Activated T-cell treated with anti-CD3 and anti-CD28 coated beads, Interleukin-2, amount 50 U/mL, for 48 hours (primary cell): Measurements from ENCODE around the gene BIN2.

Experiments
- DNase-seq, 2 experiments: peaks; one replicate each; pipeline ENCODE4 v3.0.0-alpha.2; 2020

Gene BIN2

GRCh38 chr12:51323966-51324895, at the start of gene BIN2:
Gene BIN2 (minus strand): TSS chr12:51324174. CDS start chr12:51324102, 72 bp downstream.
- DNase-seq, result peak; percentile 81 to 85

DNA sequence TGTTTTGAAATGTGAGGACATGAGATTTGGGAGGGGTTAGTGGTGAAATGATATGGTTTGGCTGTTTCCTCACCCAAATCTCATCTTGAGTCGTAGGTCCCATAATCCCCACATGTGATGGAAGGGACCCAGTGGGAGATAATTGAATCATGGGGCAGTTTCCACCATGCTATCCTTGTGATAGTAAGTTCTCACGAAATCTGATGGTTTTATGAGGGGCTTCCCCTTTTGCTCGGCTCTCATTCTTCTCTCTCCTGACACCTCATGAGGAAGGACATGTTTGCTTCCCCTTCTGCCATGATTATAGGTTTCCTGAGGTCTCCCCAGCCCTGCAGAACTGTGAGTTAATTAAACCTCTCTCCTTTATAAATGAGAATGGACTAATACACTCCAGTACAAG, 49.2 kb upstream of the BIN2 start:
- DNase-seq, result no peak

DNA sequence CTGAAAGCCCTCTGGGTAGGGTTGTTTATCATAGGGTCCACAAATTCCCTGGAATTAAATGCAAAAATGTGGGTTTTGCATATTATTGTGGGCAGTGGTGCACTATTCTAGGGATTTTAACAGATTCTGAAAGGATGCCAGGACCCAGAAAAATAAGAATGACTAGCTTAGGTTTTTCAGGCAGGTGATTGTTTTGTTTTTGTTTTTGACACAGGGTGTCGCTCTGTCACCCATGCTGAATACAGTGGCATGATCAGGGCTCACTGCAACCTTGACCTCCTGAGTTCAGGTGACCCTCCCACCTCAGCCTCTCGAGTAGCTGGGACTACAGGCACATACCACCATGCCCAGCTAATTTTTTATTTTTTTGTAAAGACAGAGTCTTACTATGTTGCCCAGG, 48.0 kb upstream of the BIN2 start:
- DNase-seq, result no peak

DNA sequence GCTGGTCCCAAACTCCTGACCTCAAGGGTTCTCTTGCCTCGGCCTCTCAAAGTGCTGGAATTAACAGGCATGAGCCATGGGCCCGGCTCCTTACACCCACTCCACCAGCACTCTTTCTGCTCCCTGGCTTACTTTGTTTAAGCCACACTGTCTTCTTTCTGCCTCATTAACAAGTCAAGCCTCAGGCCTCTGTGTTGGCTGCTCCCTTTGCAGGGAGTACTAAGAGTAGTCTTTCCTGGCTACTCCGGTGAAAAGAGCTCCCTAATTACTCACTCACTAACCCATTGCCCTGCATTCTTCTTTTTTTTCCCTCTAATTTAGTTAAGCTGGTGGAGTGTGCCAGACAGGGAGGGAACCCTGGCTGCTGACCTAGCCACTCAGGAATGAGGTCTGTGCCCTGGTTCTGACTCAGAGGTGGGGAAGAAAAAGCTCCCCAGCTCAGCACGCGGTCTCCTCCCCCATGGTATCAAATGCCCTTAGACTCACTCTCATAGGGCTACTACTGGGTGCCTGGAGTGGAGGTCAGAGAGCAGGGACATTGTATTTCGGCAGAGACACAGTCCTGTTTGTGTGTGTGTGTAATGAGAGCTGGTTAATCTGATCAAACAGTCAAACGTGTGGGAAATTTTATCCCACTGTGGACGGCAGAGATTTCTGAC, 47.5 kb upstream of the BIN2 start:
- DNase-seq, result no peak

GRCh38 chr12:51370667-51371066, 46.7 kb upstream of the BIN2 start:
- DNase-seq, result no peak

DNA sequence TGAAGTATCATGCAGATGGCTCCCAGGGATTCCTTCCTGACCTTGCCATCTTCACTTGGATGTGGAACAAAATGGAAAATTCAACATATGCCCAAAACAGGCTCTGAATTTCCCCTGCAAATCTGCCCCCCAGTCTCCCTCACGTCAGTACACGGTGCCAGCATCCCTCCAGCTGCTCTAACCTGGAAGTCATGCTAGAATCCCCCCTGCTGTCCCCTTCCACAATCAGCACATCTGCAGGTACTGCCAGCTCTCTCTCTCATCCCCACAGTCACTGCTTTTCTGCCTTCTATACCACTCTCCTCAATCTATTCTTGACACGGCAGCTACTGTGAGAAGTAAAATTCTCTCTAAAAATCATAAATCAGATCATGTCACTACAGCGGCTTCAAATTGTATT, 45.6 kb upstream of the BIN2 start:
- DNase-seq, result no peak

- peak; percentile 83 to 86 for DNase-seq
Measured at GRCh38 chr12:51368640-51369517, 44.9 kb upstream of the BIN2 start.

DNA sequence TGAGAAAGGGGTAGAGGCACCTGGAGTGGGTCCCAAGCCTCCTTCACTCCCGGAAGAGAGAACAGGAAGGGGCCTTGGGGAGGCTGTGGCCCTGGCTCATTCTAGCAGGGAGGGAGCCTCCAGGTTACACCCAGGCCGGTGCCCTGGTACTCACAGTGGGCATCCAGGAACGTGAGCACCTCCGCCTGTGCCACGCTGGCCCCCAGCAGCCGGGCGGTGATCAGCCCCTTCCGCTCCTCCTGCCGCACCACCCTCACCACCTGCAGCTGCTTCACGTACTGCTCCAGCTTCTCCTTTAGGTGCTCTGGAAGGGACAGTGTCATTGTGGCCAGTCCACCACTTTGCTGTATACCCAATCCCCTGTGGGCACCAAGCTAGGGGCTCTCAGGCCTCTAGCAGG, 41.3 kb upstream of the BIN2 start:
- DNase-seq, result no peak

DNA sequence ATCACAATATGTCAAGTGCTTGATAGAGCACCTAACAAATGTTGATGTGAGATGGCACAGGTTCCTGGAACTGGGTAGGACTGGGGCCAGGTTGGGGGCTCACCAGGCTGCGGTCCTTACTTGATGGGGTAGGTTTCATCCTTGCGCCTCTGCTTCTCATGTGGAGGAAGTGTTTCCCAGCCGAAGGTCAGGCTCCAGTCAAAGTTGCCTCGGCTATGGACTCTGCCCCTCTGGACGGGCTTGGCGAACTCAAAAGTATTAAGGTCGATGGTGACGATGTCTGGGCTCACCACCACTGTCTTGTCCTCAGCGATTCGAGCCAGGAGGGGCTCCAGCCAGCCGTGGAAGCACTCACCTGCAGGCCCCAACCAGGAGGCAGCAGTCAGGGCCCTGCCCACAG, 40.0 kb upstream of the BIN2 start:
- no peak for DNase-seq

DNA sequence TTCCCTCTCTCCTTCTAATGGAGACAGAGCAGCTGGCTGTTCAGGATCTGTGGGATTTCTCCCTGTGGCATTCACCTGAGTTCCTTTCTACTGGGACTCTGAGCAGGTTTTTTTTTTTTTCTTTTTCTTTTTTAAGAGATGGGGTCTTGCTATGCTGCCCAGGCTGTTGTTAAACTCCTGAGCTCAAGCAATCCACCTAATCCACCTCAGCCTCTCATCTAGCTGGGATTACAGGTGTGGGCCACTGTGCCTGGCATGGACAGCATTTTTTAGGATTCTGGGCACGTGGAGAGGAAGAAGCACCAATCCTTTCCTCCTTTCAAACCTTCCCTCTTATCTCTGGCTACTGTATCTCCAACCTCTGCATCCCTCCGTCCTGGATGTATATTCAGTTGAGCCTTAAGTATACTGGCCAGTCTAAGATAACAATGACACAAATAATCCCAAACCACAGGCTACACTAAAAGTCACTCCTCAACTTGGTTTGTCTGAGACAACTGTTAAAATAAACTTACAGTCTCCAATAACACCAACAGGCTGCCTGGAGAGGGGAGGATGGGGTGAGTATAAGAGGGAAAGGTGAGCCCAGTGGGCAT, 38.9 kb upstream of the BIN2 start:
- no peak for DNase-seq

- no peak for DNase-seq
Measured at GRCh38 chr12:51362307-51362706, 38.3 kb upstream of the BIN2 start.

DNA sequence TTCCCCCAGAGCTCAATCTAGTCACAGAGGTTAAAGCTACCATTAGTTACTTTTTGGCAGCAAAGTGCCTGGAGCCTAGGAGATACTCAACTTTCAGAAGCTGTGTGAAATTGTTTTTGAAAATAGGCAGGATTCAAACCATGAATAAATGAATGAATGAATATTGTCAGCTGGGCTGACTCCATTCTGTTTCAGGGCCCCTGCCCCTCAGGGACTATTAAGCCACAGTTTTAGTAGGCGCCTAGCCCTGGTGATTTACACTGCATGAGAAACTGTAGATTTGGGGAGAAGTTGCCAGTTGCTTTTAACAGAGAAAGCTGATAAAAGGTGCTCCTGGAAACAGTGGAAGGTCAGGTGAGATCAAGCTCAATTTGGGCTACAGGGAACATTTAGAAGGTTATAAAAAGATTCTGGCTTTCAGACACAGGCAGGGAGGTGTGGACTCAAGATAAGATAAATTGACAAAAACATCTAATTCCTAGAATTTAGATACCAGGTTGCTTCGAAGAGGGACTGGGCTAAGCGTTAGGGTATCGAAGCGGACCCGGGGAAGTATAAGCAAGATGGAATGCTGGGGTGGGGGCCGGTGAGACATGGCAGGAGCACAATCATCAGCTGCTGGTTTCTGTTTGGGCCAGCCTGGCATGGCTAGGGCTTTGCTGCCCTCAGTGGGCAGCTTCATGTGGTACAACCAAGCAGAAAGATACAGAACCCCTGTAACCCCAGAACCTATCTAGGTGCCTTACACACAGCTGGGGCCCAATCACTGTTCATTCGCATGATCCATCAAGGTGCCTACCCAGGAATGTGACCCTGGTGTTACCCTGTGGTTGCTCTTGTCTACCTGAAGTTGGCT, 37.4 kb upstream of the BIN2 start:
- DNase-seq, result no peak

DNA sequence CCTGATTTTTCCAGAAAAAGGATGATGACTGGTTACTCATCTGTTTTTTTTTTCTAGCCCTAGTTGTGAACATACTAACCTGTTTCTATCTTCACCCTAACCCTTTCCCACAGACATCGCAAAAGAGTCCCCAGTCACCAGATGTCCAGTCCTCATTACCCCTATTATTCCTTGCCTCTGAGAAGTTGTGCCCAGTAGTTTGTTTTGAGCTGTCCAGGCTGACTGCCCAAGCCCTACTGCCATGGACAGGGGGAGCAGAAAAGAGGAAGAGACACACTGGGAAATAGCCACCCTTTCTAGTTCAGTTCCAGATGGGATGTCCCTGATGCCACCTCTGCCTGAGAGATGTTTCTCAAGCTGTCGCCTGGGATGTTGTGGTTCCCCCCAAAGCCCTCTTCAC, 36.3 kb upstream of the BIN2 start:
- DNase-seq, result no peak

DNA sequence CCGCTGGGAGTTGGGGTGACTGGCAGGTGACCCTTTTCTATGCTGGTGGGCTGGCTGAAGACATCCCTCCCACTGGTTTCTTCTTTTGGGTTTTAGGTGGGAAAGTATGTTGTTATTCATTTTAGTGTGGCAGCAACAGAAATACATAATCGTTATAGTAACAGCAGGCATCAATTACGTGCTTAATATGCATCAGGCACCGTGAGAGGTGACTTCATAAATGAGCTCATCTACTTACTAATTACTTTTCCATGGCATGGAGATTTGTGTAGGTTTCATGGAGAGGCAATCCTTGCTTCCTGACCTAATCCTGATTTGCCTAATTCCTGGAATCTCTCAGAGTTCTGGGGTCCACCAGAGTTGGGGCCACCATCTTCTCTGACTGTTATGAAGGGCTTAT, 35.9 kb upstream of the BIN2 start:
- no peak for DNase-seq

DNA sequence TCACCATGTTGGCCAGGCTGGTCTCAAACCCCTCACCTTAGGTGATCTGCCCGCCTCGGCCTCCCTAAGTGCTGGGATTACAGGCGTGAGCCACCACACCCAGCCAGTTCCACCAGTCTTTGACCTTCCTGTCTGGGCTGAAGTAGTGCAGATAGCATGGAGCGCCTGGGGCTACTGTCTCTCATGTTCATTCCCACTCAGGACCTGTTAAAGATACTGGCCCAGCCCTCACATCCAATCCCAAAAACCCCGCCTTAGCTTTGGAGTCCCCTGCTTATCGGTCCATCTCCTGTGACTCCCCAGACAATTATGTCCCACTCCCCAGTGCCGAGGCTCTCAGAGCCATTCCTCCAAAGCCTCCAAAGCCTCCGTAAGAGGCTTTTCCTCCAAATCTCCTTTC, 34.5 kb upstream of the BIN2 start:
- DNase-seq, result no peak

GRCh38 chr12:51357374-51358047, 33.5 kb upstream of the BIN2 start:
- DNase-seq, result peak in 1 of 2 experiments; percentile 24

DNA sequence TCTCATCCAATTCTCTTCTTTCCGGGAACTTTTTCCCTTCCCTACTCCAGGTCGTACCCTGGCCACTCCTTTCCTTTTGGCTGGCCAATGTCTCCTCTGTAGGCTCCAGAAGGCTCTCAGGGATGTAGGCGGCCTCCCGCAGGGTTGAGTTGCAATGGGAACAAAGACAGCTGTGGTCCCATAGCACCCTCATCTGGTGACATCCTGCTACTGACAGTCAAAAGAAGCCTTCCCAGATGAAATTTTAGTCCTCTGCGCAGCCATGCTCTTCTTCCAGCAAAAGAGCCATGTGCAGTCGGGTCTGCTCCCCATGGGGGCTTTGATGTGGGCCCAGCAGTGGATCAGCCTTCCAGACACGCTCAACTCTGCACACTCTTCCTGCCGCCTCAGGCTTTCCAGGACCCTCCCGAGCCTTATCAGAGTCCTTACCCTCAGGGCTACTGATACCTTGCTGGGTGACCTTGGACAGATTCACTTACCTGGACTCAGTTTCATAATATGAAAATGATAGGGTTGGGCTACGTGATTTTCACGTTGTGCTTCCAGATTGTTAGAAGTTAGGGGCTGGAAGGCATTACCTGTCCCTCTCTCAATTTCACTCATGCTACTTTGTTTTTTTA, 28.0 kb upstream of the BIN2 start:
- DNase-seq, result peak; percentile 49 to 60

DNA sequence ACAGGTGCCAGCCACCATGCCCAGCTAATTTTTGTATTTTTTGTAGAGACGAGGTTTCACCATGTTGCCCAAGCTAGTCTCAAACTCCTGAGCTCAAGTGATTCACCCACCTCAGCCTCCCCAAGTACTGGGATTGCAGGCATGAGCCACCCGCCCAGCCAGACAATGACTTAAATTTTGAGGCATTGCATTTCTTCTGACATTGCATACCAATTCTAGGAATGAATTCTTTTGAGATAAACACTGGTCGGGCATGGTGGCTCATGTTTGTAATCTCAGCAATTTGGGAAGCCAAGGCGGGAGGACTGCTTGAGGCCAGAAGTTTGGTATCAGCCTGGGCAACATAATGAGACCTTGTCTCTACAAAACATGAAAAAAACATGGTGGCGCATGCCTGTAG, 25.1 kb upstream of the BIN2 start:
- DNase-seq, result no peak

- no peak for DNase-seq
Measured at GRCh38 chr12:51348116-51348515, 24.1 kb upstream of the BIN2 start.

DNA sequence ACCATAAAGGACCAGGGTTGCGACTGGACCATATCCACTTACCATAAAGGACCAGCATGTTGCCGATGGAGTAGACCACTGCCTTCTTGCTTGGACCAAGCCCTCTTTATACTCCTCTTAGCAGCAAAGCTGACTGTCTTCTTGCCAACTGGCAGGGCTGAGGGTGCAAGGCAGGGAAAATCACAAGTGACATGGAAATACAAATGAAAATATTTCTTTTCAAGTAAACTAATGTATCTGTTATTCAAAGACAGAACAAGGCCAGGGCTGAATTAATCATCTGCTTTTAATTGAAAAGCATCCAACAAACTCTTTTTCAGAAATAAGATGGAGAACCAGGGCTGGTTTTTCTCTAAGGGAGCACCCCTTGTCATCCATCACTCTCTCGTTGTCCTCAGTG, 22.6 kb upstream of the BIN2 start, which contains the start of gene CELA1:
Gene CELA1, minus strand, starts transcription at position 99 of the 400 bp plus-strand sequence. Its CDS starts 41 bp downstream, at position 58.
- DNase-seq, result no peak

GRCh38 chr12:51345681-51346080, 21.7 kb upstream of the BIN2 start:
- no peak for DNase-seq
